Ishikawa (cell line): ENCODE data around the gene PHF23.
A peak's percentile ranks its signal among the peaks of the same experiment; 100 is the strongest.

Source experiments
- CEBPB ChIP-seq: IDR thresholded peaks from 2 replicates; pipeline ENCODE4 v1.6.1; 2012
- CREB1 ChIP-seq: IDR thresholded peaks from 2 replicates; pipeline ENCODE4 v1.6.1; 2012; ENCODE audit warnings: low read depth
- EGR1 ChIP-seq: IDR thresholded peaks from 2 replicates; pipeline ENCODE4 v1.6.1; 2012
- EP300 ChIP-seq: IDR thresholded peaks from 2 replicates; pipeline ENCODE4 v1.6.1; 2012; ENCODE audit warnings: borderline replicate concordance
- NFIC ChIP-seq: IDR thresholded peaks from 2 replicates; pipeline ENCODE4 v1.6.1; 2012
- RAD21 ChIP-seq: IDR thresholded peaks from 2 replicates; pipeline ENCODE4 v1.6.1; 2012; ENCODE audit warnings: low read depth
- TAF1 ChIP-seq: IDR thresholded peaks from 2 replicates; pipeline ENCODE4 v1.6.1; 2012; ENCODE audit warnings: low read depth, mild to moderate bottlenecking
- TCF12 ChIP-seq: IDR thresholded peaks from 2 replicates; pipeline ENCODE4 v1.6.1; 2012; ENCODE audit warnings: low read depth
- TEAD4 ChIP-seq: IDR thresholded peaks from 2 replicates; pipeline ENCODE4 v1.6.1; 2012
- YY1 ChIP-seq: IDR thresholded peaks from 2 replicates; pipeline ENCODE4 v1.6.1; 2012; ENCODE audit warnings: low read depth
- ZBTB7A ChIP-seq: IDR thresholded peaks from 2 replicates; pipeline ENCODE4 v1.6.1; 2012; ENCODE audit warnings: low read depth
- TF ChIP-seq, protein P1 (sequence below): IDR thresholded peaks from 2 replicates; pipeline ENCODE4 v1.6.1; 2012
- TF ChIP-seq, protein P2 (sequence below): IDR thresholded peaks from 2 replicates; pipeline ENCODE4 v1.6.1; 2012; ENCODE audit warnings: low read depth, mild to moderate bottlenecking
- TF ChIP-seq, protein P3 (sequence below): IDR thresholded peaks from 2 replicates; pipeline ENCODE4 v1.6.1; 2012

DNA sequence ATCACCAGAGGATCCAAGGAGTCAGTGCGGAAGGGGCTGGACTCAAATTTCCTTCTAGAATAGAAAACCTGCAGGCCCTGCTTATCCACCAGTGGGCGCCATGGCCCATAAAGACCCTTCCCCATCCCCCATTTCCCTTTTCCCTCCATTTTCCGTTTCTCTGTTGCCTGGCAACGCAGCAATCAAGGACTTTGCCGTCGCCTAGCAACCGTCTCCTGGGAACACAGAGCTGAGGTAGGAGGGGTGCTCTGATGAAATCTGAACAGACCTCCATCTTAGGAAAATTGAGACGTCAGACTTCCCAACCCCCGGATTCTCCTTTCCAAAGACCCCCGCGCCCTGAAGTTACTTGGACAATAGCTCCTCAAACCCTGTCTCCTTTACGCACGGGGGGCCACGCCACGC, 25.4 kb downstream of the PHF23 start:
- TF ChIP-seq NFIC = no peak
- TF ChIP-seq CEBPB = 0 out of 2 replicates have a peak, but pooled peaks have one; percentile 34
- no peak; the same call in 1 of the 2 replicates for TF ChIP-seq TAF1
- TF ChIP-seq CREB1 = no peak
- no peak for TF ChIP-seq EP300
- TF ChIP-seq, protein P1, sequence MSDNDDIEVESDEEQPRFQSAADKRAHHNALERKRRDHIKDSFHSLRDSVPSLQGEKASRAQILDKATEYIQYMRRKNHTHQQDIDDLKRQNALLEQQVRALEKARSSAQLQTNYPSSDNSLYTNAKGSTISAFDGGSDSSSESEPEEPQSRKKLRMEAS = no peak
- TF ChIP-seq, protein P2, sequence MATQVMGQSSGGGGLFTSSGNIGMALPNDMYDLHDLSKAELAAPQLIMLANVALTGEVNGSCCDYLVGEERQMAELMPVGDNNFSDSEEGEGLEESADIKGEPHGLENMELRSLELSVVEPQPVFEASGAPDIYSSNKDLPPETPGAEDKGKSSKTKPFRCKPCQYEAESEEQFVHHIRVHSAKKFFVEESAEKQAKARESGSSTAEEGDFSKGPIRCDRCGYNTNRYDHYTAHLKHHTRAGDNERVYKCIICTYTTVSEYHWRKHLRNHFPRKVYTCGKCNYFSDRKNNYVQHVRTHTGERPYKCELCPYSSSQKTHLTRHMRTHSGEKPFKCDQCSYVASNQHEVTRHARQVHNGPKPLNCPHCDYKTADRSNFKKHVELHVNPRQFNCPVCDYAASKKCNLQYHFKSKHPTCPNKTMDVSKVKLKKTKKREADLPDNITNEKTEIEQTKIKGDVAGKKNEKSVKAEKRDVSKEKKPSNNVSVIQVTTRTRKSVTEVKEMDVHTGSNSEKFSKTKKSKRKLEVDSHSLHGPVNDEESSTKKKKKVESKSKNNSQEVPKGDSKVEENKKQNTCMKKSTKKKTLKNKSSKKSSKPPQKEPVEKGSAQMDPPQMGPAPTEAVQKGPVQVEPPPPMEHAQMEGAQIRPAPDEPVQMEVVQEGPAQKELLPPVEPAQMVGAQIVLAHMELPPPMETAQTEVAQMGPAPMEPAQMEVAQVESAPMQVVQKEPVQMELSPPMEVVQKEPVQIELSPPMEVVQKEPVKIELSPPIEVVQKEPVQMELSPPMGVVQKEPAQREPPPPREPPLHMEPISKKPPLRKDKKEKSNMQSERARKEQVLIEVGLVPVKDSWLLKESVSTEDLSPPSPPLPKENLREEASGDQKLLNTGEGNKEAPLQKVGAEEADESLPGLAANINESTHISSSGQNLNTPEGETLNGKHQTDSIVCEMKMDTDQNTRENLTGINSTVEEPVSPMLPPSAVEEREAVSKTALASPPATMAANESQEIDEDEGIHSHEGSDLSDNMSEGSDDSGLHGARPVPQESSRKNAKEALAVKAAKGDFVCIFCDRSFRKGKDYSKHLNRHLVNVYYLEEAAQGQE = no peak
- TF ChIP-seq, protein P3, sequence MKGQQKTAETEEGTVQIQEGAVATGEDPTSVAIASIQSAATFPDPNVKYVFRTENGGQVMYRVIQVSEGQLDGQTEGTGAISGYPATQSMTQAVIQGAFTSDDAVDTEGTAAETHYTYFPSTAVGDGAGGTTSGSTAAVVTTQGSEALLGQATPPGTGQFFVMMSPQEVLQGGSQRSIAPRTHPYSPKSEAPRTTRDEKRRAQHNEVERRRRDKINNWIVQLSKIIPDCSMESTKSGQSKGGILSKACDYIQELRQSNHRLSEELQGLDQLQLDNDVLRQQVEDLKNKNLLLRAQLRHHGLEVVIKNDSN = no peak
- TF ChIP-seq TEAD4 = no peak
- no peak for TF ChIP-seq EGR1
- no peak for TF ChIP-seq RAD21
- no peak; the same call in 1 of the 2 replicates for TF ChIP-seq ZBTB7A
- no peak for TF ChIP-seq TCF12
- no peak for TF ChIP-seq YY1
